ENCODE measurements around the gene WNT8A.

The WNT8A gene

GRCh38 chr5:138107213-138107612, 23.4 kb downstream of the WNT8A start:
- Mint-ChIP-seq H3K27ac (no peak overlapping the region), H3K4me3 (no peak overlapping the region), H3K9me3 (no peaks in the 10 kb centered on the region), H3K36me3 (no peaks in the 10 kb centered on the region), H3K4me1 (no peaks in the 10 kb centered on the region)
- ATAC-seq (no peak), DNase-seq (ENCODE audit: low spot score in 2 of 2) (no peak)

DNA sequence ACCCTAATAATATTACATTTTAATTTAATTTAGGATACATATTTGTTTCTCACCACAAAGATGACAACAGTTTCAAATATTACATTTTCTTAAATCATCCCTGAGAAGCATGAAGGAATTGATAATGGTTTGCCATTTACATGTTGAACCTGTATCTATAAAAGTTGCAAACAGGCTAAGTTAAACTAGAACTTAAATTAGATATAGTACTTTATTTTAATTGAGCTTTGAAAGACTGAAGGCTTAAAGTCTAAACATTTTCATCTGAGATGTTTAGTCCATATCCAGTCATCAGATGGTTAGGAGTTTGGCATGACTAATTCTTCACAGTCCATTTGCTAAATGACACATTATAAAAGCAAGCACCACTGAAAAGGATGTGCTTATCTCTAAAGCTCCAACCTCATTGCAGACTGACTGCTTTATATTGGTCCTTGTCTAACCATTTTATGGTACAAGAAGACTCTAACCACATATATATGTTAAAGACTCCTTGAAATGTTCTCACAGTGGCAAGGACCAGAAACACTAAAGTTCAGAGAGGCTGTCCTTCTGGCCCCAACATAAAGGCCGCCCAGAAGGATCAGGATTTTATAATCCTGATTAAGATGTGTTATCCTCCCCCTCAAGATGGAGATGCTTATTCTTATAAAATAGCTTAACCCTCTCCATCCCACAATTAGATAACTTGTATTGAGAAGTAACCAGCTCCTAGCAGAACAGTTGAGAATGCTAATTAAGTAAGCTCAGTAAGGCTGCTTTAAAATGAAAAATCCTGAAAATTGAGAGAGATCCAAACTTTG, 25.8 kb downstream of the WNT8A start:
- DNase-seq (ENCODE audit: low spot score in 2 of 2), result no peak
- H3K27ac Mint-ChIP-seq, result no peak overlapping the region

DNA sequence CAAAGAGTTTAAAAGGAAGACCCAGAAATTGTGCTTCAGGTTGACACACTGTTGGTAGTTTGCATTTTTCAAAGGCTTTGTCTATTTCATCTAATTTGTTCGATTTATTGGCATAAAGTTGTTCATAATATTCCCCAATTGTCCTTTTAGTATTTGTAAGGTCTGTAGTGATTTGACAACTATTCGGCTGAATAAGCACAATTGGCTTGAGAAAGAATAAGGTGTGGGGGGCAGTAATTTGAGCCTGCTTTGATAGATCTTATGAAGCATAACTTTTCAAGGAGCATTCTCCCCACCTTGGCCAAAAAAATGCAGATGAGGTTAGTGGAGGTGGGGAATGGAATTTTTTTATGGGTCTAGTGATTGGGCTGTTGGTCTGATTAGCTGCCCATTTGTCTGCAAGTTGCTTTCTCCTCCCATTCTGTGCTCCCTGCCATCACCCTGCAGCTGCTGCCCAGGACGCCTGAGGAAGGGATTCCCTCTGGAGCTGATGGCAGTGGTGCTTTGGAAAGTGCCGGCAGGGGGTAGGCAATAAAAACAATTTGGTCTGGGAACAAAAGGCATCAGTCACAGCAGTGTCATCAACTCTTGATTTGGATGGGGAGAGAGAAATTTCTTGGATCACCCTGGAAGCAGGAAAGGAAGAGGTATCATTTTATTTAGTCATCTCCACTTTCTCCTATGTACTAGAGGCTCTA, 26.6 kb downstream of the WNT8A start:
- ATAC-seq (no peak), DNase-seq (ENCODE audit: low spot score in 2 of 2) (no peak)
- no peak overlapping the region for H3K4me3 Mint-ChIP-seq
- no peaks in the 10 kb centered on the region for H3K9me3 Mint-ChIP-seq
- no peak overlapping the region for H3K27ac Mint-ChIP-seq
- no peaks in the 10 kb centered on the region for H3K4me1 Mint-ChIP-seq
- H3K36me3 Mint-ChIP-seq, result no peaks in the 10 kb centered on the region

More for the DNA sequence above, 25.8 kb downstream of the WNT8A start:
- no peaks in the 10 kb centered on the region for H3K4me1 Mint-ChIP-seq
- ATAC-seq, result peak; percentile 66
- H3K9me3 Mint-ChIP-seq, result no peaks in the 10 kb centered on the region
- no peak overlapping the region for H3K4me3 Mint-ChIP-seq
- no peaks in the 10 kb centered on the region for H3K36me3 Mint-ChIP-seq

GRCh38 chr5:138111181-138111580, 27.3 kb downstream of the WNT8A start:
- ATAC-seq, result no peak
- DNase-seq (ENCODE audit: low spot score in 2 of 2), result no peak
- no peak overlapping the region for H3K27ac Mint-ChIP-seq
- H3K36me3 Mint-ChIP-seq, result no peaks in the 10 kb centered on the region
- no peak overlapping the region for H3K4me3 Mint-ChIP-seq
- H3K4me1 Mint-ChIP-seq, result no peaks in the 10 kb centered on the region
- H3K9me3 Mint-ChIP-seq, result no peaks in the 10 kb centered on the region

GRCh38 chr5:138111937-138112336, 28.1 kb downstream of the WNT8A start:
- H3K4me3 Mint-ChIP-seq, result no peak overlapping the region
- DNase-seq (ENCODE audit: low spot score in 2 of 2) (no peak), ATAC-seq (no peak)
- H3K36me3 Mint-ChIP-seq, result no peaks in the 10 kb centered on the region
- no peaks in the 10 kb centered on the region for H3K4me1 Mint-ChIP-seq
- no peaks in the 10 kb centered on the region for H3K9me3 Mint-ChIP-seq
- no peak overlapping the region for H3K27ac Mint-ChIP-seq

DNA sequence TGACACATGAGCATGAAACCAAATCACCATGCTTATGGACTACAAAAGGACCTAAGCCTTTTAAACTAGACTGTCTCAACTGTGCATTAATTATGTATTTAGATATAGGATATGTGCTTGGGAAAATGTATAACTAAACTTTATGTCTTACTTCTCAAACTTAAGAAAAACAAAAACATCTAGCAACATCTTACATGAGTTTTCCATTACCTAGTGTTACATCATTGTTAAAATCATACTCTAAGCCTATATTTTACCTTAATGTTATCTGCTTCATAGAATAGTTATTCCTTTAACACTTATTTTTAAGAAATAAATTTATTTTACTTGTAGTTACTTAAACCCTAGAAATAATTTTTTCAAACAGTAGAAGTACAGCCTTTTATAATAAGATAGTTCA, 31.4 kb downstream of the WNT8A start:
- Mint-ChIP-seq H3K9me3 (no peaks in the 10 kb centered on the region), H3K4me1 (no peaks in the 10 kb centered on the region), H3K4me3 (no peak overlapping the region), H3K27ac (no peak overlapping the region), H3K36me3 (no peaks in the 10 kb centered on the region)
- ATAC-seq, result no peak
- DNase-seq (ENCODE audit: low spot score in 2 of 2), result no peak

DNA sequence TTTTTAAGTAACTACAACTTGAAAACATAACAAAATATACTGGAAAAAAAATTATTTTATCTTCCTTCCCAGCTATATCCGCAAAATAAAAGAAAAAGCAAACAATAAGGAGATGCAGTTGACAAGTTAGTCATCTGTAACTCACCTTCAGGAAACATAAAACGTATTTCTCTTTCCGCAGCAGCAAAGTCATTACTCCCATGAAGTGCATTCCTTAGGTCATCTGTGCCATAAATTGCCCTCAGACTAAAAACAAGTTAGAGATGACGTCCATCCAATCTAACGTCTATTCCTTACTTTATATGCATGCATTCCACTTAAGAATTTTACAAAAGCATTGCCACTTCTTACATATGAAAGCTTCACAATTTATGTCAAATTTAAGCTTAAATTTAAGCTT, 44.5 kb downstream of the WNT8A start:
- no peaks in the 10 kb centered on the region for H3K36me3 Mint-ChIP-seq
- H3K27ac Mint-ChIP-seq, result no peak overlapping the region
- ATAC-seq (no peak), DNase-seq (ENCODE audit: low spot score in 2 of 2) (no peak)
- no peaks in the 10 kb centered on the region for H3K4me1 Mint-ChIP-seq
- no peak overlapping the region for H3K4me3 Mint-ChIP-seq
- H3K9me3 Mint-ChIP-seq, result no peaks in the 10 kb centered on the region

GRCh38 chr5:138129347-138129746, 45.5 kb downstream of the WNT8A start:
- Mint-ChIP-seq H3K36me3 (no peaks in the 10 kb centered on the region), H3K9me3 (no peaks in the 10 kb centered on the region), H3K27ac (no peak overlapping the region), H3K4me3 (no peak overlapping the region), H3K4me1 (no peaks in the 10 kb centered on the region)
- DNase-seq (ENCODE audit: low spot score in 2 of 2), result no peak
- ATAC-seq, result no peak

DNA sequence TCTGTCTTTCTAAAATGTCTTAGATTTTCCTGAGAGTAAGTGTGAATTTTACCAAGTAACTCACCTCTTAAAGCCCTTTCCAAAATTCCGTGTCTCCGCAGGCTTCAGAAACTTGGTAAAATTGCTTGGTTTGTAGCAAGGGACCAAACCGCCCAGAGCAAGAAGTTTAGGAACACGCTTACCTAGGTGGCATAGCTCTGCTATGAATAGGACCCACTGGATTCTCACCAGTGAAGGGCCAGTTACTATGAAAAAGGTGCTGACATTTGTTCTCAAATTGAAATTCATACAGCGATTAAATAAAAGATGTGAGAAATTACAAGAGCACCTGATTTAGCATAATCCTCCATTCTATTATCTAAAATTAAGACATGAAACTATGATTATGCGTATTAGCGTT, 48.7 kb downstream of the WNT8A start:
- H3K27ac Mint-ChIP-seq, result no peak overlapping the region
- no peaks in the 10 kb centered on the region for H3K4me1 Mint-ChIP-seq
- no peaks in the 10 kb centered on the region for H3K9me3 Mint-ChIP-seq
- peak overlapping the region; percentile 62 for H3K4me3 Mint-ChIP-seq
- ATAC-seq (no peak), DNase-seq (ENCODE audit: low spot score in 2 of 2) (no peak)
- no peaks in the 10 kb centered on the region for H3K36me3 Mint-ChIP-seq

DNA sequence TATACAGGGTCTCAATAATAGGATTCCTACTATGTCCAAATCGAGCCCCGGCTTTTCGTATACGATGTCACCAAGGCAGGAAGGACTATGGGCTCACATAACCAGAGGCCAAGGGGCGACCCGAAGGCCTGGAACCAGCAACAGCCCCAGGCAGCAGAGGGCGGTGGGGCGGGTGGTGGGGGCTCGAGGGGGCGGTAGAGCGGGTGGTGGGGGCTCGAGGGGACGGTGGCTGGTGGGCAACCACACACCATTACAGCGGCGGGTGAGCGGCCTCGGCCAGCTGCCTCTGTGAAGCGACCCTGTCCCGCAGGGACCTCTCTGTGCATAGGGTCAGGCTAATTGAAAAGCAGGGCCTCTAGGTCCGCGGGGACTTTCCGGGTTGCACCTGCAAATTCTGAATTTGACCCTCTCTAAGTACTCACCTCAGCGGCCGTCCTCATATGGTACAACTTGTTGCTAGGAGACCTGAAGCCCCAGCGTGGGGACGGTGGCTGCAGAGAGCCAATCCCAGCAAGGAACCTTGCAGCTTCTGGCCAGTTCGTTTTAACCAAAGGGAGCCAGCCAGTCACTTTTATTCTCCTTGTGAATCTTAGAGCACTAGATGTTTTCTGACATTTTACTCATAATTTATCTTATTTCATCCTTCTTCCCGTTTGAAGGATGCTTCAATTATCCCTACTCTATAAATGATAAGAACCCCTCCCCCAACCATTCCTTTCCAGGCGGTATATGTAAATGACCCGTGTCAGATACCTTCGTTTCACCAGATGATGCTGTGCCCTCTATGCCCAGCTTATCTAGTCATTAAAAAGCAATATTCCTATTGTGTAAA, 55.3 kb downstream of the WNT8A start, which contains the start of gene NME5:
TSS of gene NME5 (minus strand) at position 480 of the 832 bp plus-strand sequence. CDS start 648 bp downstream, outside the sequence.
- no peak for DNase-seq (ENCODE audit: low spot score in 2 of 2)
- H3K9me3 Mint-ChIP-seq, result no peaks in the 10 kb centered on the region

GRCh38 chr5:138139781-138140090, 55.9 kb downstream of the WNT8A start:
- H3K4me3 Mint-ChIP-seq, result no peak overlapping the region
- no peaks in the 10 kb centered on the region for H3K36me3 Mint-ChIP-seq
- no peaks in the 10 kb centered on the region for H3K4me1 Mint-ChIP-seq
- DNase-seq (ENCODE audit: low spot score in 2 of 2) (no peak), ATAC-seq (no peak)
- H3K27ac Mint-ChIP-seq, result no peak overlapping the region
- no peaks in the 10 kb centered on the region for H3K9me3 Mint-ChIP-seq

More for the DNA sequence above, 55.3 kb downstream of the WNT8A start, which contains the start of gene NME5:
- Mint-ChIP-seq H3K4me3 (no peak within 1 kb of the TSS), H3K36me3 (no peaks in the 10 kb centered on the region), H3K4me1 (no peaks in the 10 kb centered on the region), H3K27ac (no peak within 1 kb of the TSS)
- ATAC-seq, result no peak

- no peaks in the 10 kb centered on the region for H3K4me1 Mint-ChIP-seq
- no peaks in the 10 kb centered on the region for H3K36me3 Mint-ChIP-seq
- ATAC-seq (no peak), DNase-seq (ENCODE audit: low spot score in 2 of 2) (no peak)
- no peak overlapping the region for H3K4me3 Mint-ChIP-seq
- H3K27ac Mint-ChIP-seq, result no peak overlapping the region
- H3K9me3 Mint-ChIP-seq, result no peaks in the 10 kb centered on the region
Observed at GRCh38 chr5:138140268-138140667, 56.4 kb downstream of the WNT8A start.
